Measurements from ENCODE around the gene LEPR. TPM values are rescaled to one million over a fixed set of nuclear protein-coding genes. Genes with fewer than 3 reads are reported as not detected.

The LEPR gene
- total RNA-seq, 1 experiment from 2014 or later = 1.5 TPM

DNA sequence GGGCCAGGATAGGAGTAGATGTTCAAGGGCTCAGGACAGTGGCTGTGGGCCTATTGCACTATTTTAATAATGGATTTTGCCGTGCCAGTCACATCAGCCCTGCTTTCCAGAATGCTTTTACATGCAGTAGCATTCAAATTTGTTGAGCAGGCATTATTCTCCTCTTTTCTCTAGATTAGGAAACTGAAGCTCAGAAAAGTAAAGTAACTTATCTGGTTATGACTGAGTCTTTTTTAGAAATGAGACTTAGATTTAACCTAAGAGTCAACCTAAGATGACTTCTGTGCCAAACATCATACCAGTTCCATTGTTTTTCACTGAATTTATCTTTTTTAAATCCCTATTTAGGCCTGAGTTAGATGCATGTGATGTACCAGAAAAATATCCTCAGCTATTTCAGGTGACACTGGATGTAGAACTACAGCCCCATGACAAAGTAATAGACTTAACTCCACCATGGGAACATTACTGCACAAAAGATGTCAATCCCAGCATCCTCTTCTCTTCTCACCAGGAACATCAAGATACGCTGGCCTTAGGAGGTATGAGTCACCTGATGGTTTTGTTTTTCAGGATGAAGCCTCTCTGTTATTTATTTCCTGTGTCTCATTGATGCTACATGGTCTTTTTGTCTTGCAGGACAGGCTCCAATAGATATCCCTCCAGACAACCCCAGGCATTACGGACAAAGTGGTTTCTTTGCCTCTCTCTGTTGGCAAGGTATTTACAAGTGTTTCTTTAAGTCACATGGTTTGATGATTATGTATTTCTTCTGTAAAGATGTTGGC lies 31.4 kb upstream of the LEPR start:
- Histone ChIP-seq H3K36me3 (ENCODE audit: insufficient read depth, low read length) (no peaks in the 10 kb centered on the region), H3K27me3 (ENCODE audit: low read length) (no peaks in the 10 kb centered on the region), H4K20me1 (ENCODE audit: insufficient read depth, low read depth, low read length) (no peaks in the 10 kb centered on the region), H3K27ac (ENCODE audit: low read length) (no peak overlapping the region), H2AFZ (ENCODE audit: low read length) (no peak overlapping the region), H3K4me2 (ENCODE audit: low read depth, low read length, poor library complexity, severe bottlenecking) (no peak overlapping the region), H3K79me2 (ENCODE audit: low read length) (no peaks in the 10 kb centered on the region), H3K9me3 (ENCODE audit: low read length) (no peaks in the 10 kb centered on the region), H3K4me3 (ENCODE audit: low read length) (no peak overlapping the region), H3K9ac (ENCODE audit: low read length) (no peak overlapping the region), H3K4me1 (ENCODE audit: low read length) (no peaks in the 10 kb centered on the region), H3K9me2 (replicated peaks; ENCODE audit: insufficient read depth, low read length) (no peaks in the 10 kb centered on the region)
- DNase-seq = no peak

DNA sequence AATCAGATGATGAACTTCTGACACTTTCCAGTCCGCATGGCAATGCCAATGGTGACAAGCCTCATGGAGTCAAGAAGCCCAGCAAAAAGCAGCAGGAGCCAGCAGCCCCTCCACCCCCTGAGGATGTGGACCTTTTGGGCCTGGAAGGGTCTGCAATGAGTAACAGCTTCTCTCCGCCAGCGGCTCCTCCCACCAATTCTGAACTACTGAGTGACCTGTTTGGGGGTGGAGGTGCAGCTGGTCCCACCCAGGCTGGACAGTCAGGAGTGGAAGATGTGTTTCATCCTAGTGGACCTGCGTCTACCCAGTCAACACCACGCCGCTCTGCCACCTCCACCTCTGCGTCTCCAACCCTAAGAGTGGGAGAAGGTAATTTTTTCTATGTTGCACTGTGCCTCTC lies 28.0 kb upstream of the LEPR start:
- Histone ChIP-seq H2AFZ (ENCODE audit: low read length) (no peak overlapping the region), H3K36me3 (ENCODE audit: insufficient read depth, low read length) (no peaks in the 10 kb centered on the region), H3K79me2 (ENCODE audit: low read length) (no peaks in the 10 kb centered on the region), H3K4me3 (ENCODE audit: low read length) (no peak overlapping the region), H3K9me3 (ENCODE audit: low read length) (no peaks in the 10 kb centered on the region), H4K20me1 (ENCODE audit: insufficient read depth, low read depth, low read length) (no peaks in the 10 kb centered on the region), H3K27me3 (ENCODE audit: low read length) (no peaks in the 10 kb centered on the region), H3K9me2 (replicated peaks; ENCODE audit: insufficient read depth, low read length) (no peaks in the 10 kb centered on the region), H3K27ac (ENCODE audit: low read length) (no peak overlapping the region), H3K4me1 (ENCODE audit: low read length) (no peaks in the 10 kb centered on the region), H3K4me2 (ENCODE audit: low read depth, low read length, poor library complexity, severe bottlenecking) (no peak overlapping the region), H3K9ac (ENCODE audit: low read length) (no peak overlapping the region)
- DNase-seq = no peak

DNA sequence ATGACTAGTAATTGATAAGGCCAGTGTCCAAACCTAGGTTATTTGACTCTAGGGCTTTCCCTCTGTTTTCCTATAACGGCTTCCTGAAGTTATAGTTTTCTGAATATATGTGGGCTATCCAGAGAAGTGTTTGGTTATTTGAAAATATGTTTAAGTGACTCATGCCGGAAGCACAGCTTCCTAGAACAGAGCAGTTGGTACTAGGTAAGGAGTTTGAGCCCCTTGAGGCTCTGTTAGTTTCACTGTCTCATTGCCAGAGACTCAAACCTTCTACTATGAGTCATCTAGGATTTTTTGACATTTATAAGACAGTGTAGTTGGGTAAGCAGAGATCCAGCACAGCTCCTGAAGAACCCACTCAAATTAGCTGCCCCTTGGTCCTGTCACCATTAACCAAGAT lies 27.1 kb upstream of the LEPR start:
- DNase-seq = no peak

DNA sequence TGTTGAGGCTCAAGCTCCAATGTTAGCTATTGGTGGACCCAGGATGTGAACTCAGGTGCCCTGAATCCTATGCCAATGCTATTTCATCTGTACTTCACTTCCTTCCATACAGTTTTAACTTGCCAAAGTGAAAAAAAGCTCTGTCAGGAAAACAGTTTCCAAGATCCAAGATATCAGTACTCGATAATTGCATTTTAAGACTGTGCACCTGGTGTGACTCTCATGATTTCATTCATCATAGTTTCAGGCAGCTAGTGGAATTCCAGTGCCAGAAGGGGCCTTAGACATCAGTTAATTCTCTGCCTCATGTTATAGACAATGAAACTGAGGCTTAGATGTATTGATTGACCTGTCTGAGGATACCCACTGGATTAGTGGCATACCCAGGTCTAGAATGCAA lies 26.5 kb upstream of the LEPR start:
- H3K9me3 ChIP-seq (ENCODE audit: low read length) = no peaks in the 10 kb centered on the region
- H3K4me2 ChIP-seq (ENCODE audit: low read depth, low read length, poor library complexity, severe bottlenecking) = no peak overlapping the region
- H3K27me3 ChIP-seq (ENCODE audit: low read length) = no peaks in the 10 kb centered on the region
- no peak overlapping the region for H2AFZ ChIP-seq (ENCODE audit: low read length)
- H3K4me3 ChIP-seq (ENCODE audit: low read length) = no peak overlapping the region
- H4K20me1 ChIP-seq (ENCODE audit: insufficient read depth, low read depth, low read length) = no peaks in the 10 kb centered on the region
- H3K27ac ChIP-seq (ENCODE audit: low read length) = no peak overlapping the region
- H3K36me3 ChIP-seq (ENCODE audit: insufficient read depth, low read length) = no peaks in the 10 kb centered on the region
- H3K79me2 ChIP-seq (ENCODE audit: low read length) = no peaks in the 10 kb centered on the region
- H3K9ac ChIP-seq (ENCODE audit: low read length) = no peak overlapping the region
- no peak for DNase-seq
- H3K9me2 ChIP-seq (replicated peaks; ENCODE audit: insufficient read depth, low read length) = no peaks in the 10 kb centered on the region
- H3K4me1 ChIP-seq (ENCODE audit: low read length) = no peaks in the 10 kb centered on the region

More for the DNA sequence above, 27.1 kb upstream of the LEPR start:
- no peaks in the 10 kb centered on the region for H4K20me1 ChIP-seq (ENCODE audit: insufficient read depth, low read depth, low read length)
- no peak overlapping the region for H3K4me2 ChIP-seq (ENCODE audit: low read depth, low read length, poor library complexity, severe bottlenecking)
- no peaks in the 10 kb centered on the region for H3K79me2 ChIP-seq (ENCODE audit: low read length)
- H3K4me3 ChIP-seq (ENCODE audit: low read length) = no peak overlapping the region
- H3K4me1 ChIP-seq (ENCODE audit: low read length) = no peaks in the 10 kb centered on the region
- H2AFZ ChIP-seq (ENCODE audit: low read length) = no peak overlapping the region
- H3K9me3 ChIP-seq (ENCODE audit: low read length) = no peaks in the 10 kb centered on the region
- no peaks in the 10 kb centered on the region for H3K36me3 ChIP-seq (ENCODE audit: insufficient read depth, low read length)
- H3K9ac ChIP-seq (ENCODE audit: low read length) = no peak overlapping the region
- no peak overlapping the region for H3K27ac ChIP-seq (ENCODE audit: low read length)
- H3K27me3 ChIP-seq (ENCODE audit: low read length) = no peaks in the 10 kb centered on the region
- no peaks in the 10 kb centered on the region for H3K9me2 ChIP-seq (replicated peaks; ENCODE audit: insufficient read depth, low read length)

DNA sequence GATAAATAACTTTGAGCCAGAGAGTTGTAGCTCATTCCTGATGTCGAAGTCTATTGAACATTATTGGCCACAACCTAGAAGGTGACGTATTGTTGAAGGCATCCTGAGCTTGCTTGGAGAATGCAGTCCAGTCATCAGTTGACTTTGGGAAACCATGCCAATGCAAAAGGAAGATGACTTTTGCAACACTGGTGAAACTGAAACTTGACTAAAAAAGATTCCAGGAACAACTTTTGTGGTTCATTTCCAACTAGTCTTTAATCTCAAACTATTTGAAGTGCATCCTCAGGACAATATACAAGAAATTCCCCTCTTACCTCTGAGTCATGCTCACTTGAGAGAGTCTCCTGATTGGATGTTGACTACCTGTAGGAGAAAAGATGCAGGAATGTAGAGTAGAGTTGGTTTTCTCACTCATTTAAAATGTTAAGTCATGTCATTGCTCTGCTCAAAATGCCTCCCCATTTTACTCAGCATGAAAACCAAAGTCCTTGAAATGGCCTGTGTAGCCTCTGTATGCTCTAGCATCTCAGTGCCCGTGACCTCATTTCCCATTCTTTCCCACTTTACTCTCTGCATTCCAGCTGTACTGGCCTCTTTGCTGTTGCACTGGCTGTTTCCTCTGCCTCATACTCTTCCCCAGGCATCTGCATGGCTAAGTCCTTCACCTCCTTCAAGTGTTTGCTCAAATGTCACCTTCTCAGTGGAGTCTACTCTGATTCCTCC lies 24.4 kb upstream of the LEPR start:
- Histone ChIP-seq H3K27ac (ENCODE audit: low read length) (no peak overlapping the region), H3K27me3 (ENCODE audit: low read length) (no peaks in the 10 kb centered on the region), H3K4me2 (ENCODE audit: low read depth, low read length, poor library complexity, severe bottlenecking) (no peak overlapping the region), H3K4me3 (ENCODE audit: low read length) (no peak overlapping the region), H2AFZ (ENCODE audit: low read length) (no peak overlapping the region), H3K9ac (ENCODE audit: low read length) (no peak overlapping the region), H3K36me3 (ENCODE audit: insufficient read depth, low read length) (no peaks in the 10 kb centered on the region), H3K9me3 (ENCODE audit: low read length) (no peaks in the 10 kb centered on the region), H3K9me2 (replicated peaks; ENCODE audit: insufficient read depth, low read length) (no peaks in the 10 kb centered on the region), H3K4me1 (ENCODE audit: low read length) (no peaks in the 10 kb centered on the region), H4K20me1 (ENCODE audit: insufficient read depth, low read depth, low read length) (no peaks in the 10 kb centered on the region), H3K79me2 (ENCODE audit: low read length) (no peaks in the 10 kb centered on the region)
- no peak for DNase-seq

DNA sequence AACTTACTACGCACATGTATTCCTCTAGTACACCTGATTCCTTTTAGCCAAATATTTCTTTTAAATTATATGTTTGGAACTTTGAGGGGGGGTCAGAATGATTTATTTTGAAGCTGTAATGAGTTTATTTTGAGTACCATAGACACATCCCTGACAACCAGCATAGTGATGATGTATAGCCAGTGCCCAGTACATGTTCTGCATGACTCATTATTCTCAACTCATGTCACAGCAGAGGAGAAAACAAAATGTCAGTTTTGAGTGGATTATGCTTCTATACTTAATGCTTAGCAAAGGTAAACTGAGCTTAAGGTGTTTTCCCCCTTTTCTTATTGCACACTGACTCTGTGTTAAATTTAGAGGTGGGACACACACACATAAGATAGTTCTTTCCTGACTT lies 22.4 kb upstream of the LEPR start:
- H3K36me3 ChIP-seq (ENCODE audit: insufficient read depth, low read length) = no peaks in the 10 kb centered on the region
- no peaks in the 10 kb centered on the region for H4K20me1 ChIP-seq (ENCODE audit: insufficient read depth, low read depth, low read length)
- H3K4me2 ChIP-seq (ENCODE audit: low read depth, low read length, poor library complexity, severe bottlenecking) = no peak overlapping the region
- H3K4me3 ChIP-seq (ENCODE audit: low read length) = no peak overlapping the region
- no peaks in the 10 kb centered on the region for H3K27me3 ChIP-seq (ENCODE audit: low read length)
- H3K79me2 ChIP-seq (ENCODE audit: low read length) = no peaks in the 10 kb centered on the region
- DNase-seq = no peak
- H3K9me3 ChIP-seq (ENCODE audit: low read length) = no peaks in the 10 kb centered on the region
- H2AFZ ChIP-seq (ENCODE audit: low read length) = no peak overlapping the region
- no peak overlapping the region for H3K9ac ChIP-seq (ENCODE audit: low read length)
- no peaks in the 10 kb centered on the region for H3K9me2 ChIP-seq (replicated peaks; ENCODE audit: insufficient read depth, low read length)
- no peaks in the 10 kb centered on the region for H3K4me1 ChIP-seq (ENCODE audit: low read length)
- no peak overlapping the region for H3K27ac ChIP-seq (ENCODE audit: low read length)

DNA sequence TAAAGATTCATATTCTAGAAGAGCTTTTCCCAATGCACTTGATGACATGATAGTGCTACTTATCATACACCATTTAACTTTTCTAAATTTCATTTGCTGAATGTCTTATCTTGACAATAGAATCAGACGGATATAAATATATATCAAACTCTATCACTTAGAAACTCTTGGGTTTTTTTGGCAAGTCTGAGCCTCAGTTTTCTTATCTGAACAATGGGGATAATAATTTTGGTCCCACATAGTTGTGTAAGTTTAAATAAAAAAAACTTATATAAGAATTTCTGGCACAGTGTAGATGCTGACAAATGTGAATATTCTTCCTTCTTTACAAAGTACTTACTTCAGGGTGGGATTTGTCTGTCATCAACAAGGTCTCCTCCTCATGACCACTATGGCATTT lies 21.5 kb upstream of the LEPR start:
- no peaks in the 10 kb centered on the region for H3K79me2 ChIP-seq (ENCODE audit: low read length)
- H4K20me1 ChIP-seq (ENCODE audit: insufficient read depth, low read depth, low read length) = no peaks in the 10 kb centered on the region
- H3K4me1 ChIP-seq (ENCODE audit: low read length) = no peaks in the 10 kb centered on the region
- no peaks in the 10 kb centered on the region for H3K9me2 ChIP-seq (replicated peaks; ENCODE audit: insufficient read depth, low read length)
- no peaks in the 10 kb centered on the region for H3K9me3 ChIP-seq (ENCODE audit: low read length)
- H3K27me3 ChIP-seq (ENCODE audit: low read length) = no peaks in the 10 kb centered on the region
- DNase-seq = no peak
- H3K4me2 ChIP-seq (ENCODE audit: low read depth, low read length, poor library complexity, severe bottlenecking) = no peak overlapping the region
- no peak overlapping the region for H3K4me3 ChIP-seq (ENCODE audit: low read length)
- no peak overlapping the region for H2AFZ ChIP-seq (ENCODE audit: low read length)
- H3K36me3 ChIP-seq (ENCODE audit: insufficient read depth, low read length) = no peaks in the 10 kb centered on the region
- H3K27ac ChIP-seq (ENCODE audit: low read length) = no peak overlapping the region
- no peak overlapping the region for H3K9ac ChIP-seq (ENCODE audit: low read length)

DNA sequence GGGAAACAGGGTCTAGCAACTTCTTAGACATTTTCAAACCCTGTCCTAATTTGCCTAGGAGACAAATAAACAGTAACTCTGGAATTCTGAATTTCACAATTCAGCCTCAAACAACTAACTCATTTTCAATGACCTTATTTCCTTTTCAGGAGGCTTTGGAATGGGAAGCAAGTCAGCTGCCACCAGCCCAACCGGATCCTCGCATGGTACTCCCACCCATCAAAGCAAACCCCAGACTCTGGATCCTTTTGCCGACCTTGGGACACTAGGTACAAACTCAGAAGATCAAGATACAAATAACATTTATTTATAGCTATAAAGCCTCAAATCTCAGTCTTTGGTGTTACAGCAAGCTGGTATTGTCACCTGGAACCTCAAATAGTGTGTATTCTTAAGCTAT lies 18.9 kb upstream of the LEPR start:
- H3K79me2 ChIP-seq (ENCODE audit: low read length) = no peaks in the 10 kb centered on the region
- no peak overlapping the region for H2AFZ ChIP-seq (ENCODE audit: low read length)
- no peak overlapping the region for H3K4me3 ChIP-seq (ENCODE audit: low read length)
- no peak overlapping the region for H3K27ac ChIP-seq (ENCODE audit: low read length)
- H3K9me3 ChIP-seq (ENCODE audit: low read length) = no peaks in the 10 kb centered on the region
- no peaks in the 10 kb centered on the region for H3K9me2 ChIP-seq (replicated peaks; ENCODE audit: insufficient read depth, low read length)
- H3K4me1 ChIP-seq (ENCODE audit: low read length) = no peaks in the 10 kb centered on the region
- H3K9ac ChIP-seq (ENCODE audit: low read length) = no peak overlapping the region
- DNase-seq = no peak
- H3K27me3 ChIP-seq (ENCODE audit: low read length) = no peaks in the 10 kb centered on the region
- no peaks in the 10 kb centered on the region for H4K20me1 ChIP-seq (ENCODE audit: insufficient read depth, low read depth, low read length)
- no peak overlapping the region for H3K4me2 ChIP-seq (ENCODE audit: low read depth, low read length, poor library complexity, severe bottlenecking)
- no peaks in the 10 kb centered on the region for H3K36me3 ChIP-seq (ENCODE audit: insufficient read depth, low read length)

Data from Karpas-422 (cell line).